Measurements from ENCODE around the gene GATD1.

DNA sequence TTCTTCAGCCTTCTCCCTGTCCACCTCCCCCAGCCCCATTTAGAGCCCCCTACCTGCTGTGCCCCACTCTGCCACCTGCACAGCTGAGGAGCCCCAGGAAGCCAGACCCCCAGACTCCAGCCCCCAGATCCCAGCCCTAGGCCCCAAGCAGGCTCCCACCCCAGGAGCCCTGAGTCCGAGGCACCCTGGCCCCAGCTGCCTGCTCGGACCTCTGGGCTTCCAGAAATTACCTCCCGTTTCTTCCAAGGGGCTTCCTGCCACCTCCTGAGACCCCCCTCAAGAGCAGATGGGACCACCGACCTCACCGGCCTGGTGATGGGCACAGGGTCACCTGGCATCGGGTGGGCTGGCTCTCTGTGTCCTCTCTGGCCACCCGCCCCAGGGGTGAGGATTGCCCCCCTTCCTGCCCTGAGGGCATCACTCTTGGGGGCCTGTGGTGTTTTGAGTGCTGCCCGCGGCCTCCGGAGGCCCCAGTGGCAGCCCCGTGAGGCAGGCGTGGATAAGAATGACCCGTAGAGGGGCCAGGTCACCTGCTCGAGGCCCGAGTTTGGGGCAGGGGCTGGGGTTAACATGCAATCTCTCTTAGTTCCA, 48.3 kb downstream of the GATD1 start:
- TF ChIP-seq, protein P1, sequence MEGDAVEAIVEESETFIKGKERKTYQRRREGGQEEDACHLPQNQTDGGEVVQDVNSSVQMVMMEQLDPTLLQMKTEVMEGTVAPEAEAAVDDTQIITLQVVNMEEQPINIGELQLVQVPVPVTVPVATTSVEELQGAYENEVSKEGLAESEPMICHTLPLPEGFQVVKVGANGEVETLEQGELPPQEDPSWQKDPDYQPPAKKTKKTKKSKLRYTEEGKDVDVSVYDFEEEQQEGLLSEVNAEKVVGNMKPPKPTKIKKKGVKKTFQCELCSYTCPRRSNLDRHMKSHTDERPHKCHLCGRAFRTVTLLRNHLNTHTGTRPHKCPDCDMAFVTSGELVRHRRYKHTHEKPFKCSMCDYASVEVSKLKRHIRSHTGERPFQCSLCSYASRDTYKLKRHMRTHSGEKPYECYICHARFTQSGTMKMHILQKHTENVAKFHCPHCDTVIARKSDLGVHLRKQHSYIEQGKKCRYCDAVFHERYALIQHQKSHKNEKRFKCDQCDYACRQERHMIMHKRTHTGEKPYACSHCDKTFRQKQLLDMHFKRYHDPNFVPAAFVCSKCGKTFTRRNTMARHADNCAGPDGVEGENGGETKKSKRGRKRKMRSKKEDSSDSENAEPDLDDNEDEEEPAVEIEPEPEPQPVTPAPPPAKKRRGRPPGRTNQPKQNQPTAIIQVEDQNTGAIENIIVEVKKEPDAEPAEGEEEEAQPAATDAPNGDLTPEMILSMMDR (IDR thresholded peaks at IDR 0.05; ENCODE audit: low read length) = no peak
- TF ChIP-seq EZH2 (optimal IDR thresholded peaks at IDR 0.05; ENCODE audit: low read depth, low read length) = no peak

All from MM.1S (cell line).